HG02973 (cell line): ENCODE measurements around the gene TSPOAP1.
A peak's percentile ranks its signal among the peaks of the same experiment; 100 is the strongest.
"Not testable (repeated sequence)": the region's sequence is repeated elsewhere in the genome, so short reads cannot be mapped to it uniquely, and the experiment has no call there.

ENCODE experiments used
- ATAC-seq: cut with Tn5 transposase; IDR thresholded peaks from one replicate; pipeline ENCODE4 v1.9.1; 2021; ENCODE audit warnings: moderate library complexity; ENCODE audit not compliant: unreplicated experiment

TSPOAP1 gene

DNA sequence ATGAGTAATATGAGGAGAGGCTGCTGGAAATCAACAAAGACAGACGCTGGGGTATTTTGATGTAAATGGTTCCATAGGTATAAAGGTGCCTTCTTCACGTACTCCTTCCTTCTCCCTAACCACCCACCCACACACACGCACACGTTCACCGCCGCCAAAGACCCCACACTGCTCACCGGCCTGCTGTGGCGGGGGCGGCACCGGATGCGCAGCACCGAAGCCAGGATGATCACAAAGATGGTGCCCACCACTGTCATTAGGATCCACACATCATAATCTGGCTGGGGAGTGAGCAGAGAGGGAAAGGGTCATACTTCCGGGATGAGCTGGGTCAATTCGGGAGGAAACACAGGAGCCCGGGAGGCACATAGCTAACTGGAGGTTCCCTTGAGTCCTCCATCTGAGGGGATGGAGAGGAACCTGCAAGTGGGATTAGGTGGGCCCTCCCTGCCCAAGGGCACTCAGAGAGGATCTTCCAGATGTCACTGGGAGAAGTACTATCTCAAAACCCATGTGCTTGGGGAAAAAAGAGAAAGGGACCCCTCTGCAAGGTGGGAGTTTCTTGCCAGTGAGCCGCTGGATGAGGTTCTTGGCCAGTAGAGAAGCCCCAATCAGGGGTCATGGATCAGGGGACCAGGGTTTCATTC, 33.9 kb upstream of the TSPOAP1 start:
- no peak for ATAC-seq

DNA sequence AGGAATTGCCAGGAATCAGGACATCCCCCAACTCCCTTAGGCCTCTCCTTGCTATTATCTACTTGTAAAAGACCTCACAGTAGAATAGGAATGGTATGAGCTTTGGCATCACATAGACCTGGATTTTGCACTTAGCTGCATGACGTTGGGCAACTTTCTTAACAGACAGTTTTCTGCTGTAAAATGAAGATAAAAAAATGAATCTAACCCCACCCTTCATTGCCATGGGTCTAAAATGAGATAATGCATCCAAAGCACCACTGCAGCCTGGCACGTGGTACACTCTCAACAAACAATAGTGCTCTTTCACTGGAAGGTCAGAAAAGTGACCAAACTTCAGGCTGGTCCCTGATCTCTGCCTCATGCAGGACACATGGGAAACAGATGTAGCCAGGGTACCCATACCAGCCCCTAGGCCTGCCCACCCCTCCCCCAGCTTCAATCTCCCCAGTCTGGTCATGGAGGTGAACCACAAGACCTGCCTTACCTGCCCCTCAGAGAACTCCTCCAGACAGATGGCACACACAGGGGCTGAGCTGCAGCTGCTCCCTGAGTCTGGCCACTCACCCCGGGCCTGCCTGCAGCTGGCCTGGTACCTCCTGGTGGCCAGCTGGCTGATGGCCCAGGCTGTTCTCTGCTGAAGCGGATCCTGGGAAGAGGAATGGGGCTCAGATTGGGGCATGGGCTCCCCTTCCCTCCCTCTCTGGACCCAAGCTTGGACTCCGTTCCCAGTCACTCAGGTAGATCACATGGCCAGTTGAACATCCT, 31.9 kb upstream of the TSPOAP1 start:
- no peak for ATAC-seq

DNA sequence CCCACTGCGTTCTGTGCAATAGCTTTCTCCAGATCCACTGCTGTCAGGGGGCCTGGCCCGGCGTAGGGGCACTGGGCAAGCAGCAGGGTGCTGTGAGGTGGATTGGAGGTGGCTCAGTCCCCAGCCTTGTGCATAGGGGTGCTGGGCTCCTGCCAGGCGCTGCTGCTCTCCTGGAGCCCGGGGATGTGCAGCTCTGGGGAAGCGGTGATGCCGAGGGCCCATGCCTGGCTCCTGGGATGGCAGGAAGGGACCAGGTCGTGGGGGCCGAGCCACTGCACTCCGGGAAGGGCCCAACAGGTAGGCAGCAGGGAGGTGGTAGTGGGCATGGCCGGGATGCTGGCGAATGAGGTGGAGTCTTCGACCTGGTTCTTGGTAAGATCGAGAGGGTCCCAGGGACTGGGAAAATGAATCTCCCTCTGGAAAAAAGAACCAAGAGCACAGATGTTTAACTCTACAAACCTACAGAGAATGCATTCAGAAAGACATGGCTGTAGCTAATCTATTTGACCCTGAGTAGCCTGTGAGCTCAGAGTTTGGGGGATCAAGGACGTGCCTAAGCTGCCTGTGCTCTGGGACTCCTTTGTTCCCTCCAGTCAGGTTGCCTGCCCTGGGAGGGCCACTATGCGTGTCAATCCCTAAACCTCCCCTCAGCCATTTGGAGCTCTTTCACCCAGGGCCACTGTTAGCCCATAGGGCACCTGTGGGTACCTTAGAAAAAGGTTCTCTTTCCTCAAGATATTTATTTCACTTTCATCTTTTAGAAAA, 30.0 kb upstream of the TSPOAP1 start:
- no peak for ATAC-seq

DNA sequence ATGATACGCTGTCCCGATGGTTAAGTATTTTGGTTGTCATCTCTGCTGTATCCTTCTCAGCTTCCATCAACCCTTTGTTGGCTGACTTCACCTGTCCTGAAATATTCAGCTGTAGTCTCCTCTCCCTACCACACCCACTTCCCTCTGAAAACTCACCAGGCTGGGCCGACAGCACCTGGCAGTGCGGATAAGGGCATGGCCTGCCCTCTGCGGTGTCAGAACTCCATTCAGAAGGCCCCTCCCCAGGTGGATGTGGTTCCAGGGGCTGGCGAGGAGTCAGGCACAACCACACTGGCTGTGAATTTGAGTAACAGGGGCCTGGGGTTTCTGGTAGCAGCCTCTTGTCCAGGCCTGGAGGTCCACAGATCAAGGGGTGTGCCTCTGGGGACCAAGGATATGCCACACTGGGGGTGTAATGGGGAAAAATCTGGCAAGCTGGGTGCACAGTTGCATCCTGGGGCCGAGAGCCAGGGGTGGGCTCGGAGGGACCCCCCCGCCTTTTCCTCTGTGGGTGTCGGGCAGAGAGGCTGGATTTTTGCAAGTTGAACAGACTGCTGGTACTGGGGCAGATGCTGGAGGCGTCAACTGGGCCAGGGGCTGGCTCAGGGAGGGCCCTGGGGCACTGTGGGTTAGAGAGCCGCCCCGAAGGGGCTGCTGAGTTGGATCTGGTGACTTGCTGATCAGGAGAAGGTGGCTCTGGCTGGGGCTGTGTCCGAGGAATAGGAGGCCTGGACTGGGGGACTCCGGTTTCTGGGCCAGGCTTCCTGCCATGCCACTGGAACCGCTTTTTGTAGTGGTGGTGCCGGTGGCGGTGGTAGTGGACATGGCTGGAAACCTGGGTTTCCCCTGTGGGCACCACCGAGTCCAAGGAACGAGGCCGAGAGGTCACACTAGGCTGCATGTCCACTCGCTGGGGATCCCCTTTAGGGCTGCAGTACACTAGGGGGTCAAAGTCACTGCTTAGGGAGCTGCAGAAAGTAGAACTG, 29.0 kb upstream of the TSPOAP1 start:
- ATAC-seq = no peak

GRCh38 chr17:58356231-58356630, 27.6 kb upstream of the TSPOAP1 start:
- no peak for ATAC-seq

GRCh38 chr17:58354541-58355216, 26.1 kb upstream of the TSPOAP1 start:
- no peak for ATAC-seq

DNA sequence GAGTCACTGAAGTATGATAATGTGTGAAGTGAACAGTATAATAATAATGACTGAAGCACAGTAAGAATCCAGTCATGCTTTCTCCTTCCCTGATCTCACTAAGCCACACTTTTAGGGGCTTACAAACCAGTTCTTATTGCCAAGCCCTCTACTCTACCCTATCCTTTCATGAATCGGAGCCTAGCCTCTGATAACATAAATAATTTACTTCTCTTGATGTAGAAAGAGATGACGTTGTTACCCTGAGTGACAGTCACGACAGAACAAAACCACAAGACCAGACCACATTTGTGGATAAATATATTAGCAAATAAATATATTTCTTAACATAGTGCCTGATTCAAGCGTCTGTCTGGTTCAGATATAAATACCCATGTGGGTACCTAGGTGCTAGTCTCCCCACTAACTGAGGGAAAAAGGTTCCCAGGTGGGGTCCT, 24.8 kb upstream of the TSPOAP1 start:
- ATAC-seq = no peak

DNA sequence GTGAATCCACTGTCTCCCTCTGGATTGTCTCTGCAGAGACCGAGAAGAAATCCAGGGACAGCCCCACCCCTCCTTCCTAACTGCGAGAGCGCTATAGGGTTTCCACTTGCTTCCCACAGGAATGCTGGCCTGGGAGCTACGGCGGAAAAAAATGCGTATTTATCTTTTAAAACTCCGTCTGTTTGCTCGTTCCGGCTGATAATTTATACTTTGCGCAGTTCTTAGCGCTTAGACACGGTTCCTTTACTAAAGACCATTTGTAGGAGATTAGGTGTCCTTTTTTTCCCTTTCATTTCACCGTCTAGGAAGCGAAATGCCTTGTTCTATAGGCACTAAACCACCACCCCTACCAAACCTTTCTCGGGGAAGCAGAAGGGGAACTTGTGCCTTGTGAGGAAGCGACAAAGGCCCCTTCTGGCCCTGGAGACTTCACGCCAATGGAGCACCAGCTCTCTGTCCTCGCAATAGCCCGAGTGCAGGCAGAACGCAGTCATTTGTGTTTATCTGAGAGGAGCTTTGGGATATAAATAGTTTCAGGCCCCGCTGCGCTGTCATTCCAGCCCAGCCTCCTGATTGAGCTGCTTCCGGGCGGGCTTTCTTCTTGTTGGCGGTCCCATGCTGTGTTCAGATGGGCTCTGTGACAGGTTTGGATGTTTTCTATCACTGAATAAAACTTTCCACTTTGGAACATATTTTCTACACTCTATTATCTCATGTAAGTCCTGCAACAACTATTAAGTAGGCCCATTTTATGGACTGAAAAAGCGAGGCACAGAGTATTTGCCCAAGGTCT, 24.2 kb upstream of the TSPOAP1 start:
- ATAC-seq = peak; percentile 6

DNA sequence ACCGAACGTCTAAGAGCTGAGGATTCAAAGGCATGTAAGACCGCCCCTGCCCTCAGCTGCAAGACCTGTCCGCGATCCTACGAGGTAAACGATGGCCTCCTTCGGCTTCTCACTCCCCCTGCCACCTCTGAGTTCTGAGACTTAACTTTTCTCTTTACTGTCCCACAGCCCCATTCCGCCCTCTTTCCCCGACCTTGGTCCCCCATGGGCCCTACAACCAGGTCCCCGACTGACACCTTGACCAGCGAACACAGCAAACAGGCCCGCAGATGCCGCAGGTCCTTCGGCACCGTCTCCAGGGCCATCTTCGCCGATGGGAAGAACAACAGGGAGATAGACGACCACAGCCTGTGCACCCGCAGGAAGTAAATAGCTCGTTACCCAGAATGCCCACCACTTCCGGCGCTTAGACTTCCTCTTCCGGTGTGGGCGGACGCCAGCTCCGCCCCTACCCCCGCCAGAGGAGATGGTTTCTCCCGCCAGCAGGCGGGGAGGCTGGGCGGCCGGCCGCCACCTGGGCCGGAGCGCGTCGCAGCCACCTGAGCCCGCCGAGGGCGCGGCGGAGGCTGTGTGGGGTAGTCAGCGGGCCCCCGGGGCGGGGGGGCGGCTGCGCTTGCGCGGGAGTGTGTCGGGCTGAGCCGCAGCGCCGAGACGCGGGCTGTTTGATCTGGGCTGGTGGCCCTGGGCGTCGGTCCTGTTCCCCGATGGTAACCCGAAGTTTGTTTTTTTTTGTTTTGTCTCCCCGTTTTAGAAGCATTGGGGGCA, 23.4 kb upstream of the TSPOAP1 start, which contains the start of gene SUPT4H1:
SUPT4H1 (minus strand) TSS at position 371 of the 765 bp plus-strand sequence; CDS start at position 305, 66 bp downstream.
- ATAC-seq = peak; percentile 83

DNA sequence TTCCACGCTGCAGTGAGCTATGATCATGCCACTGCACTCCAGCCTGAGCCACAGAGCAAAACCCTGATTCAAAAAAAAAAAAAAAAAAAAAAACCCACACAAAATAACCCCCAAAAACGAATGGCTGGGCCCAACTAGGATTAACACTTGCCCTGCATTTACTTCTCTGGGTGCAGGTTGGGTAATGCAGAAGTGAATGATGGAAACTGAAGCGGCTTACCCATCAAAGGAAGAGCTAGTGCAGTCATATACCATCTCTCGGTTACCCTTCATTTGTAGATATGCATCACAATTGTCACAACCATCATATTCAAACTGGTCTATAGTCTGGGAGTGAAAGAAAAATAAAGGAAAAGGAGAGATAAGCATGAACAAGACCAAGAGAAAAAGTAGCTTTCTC, 22.6 kb upstream of the TSPOAP1 start:
- ATAC-seq = no peak

DNA sequence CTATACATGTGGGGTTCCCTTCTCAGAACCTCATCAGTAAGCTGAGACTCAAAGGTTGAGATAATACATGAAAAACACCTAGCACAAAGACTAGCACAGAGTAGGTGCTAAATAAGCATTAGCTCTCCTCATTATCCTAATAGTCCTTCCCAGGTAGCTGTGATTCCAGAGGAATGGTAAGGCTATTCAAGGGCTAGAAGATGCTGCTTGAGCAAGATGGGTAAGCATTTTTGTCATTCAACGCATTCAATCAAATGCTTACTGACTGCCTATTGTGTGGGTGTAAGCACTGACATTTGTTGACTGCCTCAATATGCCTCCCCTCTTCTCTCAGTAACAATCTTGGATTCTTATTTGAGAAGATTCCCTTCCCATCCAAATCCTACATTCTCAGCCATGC, 19.4 kb upstream of the TSPOAP1 start:
- ATAC-seq = no peak

GRCh38 chr17:58345500-58345899, 16.9 kb upstream of the TSPOAP1 start:
- no peak for ATAC-seq

DNA sequence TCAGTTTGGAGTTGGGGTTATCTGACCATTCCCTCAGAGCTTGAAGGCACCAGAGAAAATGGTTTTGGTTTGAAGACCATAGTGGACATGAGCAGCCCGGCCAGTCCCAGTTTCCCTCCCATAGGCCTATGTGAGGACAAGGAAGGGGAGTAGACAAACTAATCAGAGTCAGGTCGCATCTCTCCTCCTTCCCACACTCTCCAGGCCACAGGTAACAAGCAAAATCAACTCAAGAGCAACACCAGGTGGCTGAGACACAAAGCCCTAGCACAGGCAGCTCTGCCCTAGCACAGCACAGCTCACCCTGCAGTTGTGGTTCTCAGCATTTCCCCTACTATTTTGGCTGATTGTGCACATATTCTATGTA, 16.2 kb upstream of the TSPOAP1 start:
- peak; percentile 37 for ATAC-seq

DNA sequence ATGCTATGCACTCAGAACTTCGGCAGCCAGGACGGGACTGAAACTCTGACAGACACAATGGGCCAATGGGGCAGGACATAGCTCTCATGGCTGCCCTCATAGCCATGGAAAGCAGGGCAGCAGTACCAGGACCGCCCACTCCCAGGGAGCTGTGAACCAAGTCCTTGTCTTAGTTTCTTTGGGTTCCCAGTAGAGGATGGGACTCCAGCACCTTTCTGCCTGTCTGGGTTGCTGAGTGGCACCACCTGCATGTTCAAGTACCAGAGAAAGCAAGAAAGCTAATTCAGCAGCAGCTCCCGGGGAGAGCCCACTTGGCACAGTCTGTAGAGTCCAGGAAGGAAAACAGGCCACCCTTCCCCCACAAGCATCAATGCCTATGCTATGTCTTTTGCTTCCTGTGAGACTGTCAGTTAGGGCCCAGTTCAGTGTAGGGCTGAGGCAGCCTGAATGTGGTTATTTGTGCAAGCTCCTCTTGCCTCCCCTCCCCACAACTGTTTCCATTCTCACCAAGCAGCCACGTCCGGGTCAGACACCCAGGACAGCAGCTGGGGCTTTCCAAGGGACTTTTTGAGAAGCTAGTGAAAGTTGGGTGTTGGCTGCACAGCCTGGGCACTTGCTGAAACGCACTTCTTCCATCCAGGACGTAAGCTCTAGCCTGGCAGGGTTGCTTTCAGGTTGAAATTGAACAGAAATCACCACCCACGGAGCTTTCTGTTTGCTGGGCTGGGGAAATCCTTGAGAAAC, 15.6 kb upstream of the TSPOAP1 start:
- ATAC-seq = peak; percentile 84

DNA sequence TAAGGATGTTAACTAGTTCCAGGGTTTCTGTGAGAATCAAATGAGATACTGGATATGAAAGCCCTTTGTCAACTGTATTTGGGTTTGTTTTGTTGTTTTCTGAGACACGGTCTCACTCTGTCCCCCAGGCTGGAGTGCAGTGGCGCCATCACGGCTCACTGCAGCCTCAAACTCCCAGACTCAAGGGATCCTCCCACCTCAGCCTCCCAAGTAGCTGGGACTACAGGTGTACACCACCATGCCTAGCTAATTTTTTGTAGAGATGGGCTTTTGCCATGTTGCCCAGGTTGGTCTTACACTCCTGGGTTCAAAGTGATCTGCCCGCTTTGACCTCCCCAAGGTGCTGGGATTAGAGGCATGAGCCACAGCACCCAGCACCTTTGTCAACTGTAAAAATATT, 14.5 kb upstream of the TSPOAP1 start:
- no peak for ATAC-seq

GRCh38 chr17:58341861-58342475, 13.4 kb upstream of the TSPOAP1 start:
- ATAC-seq = no peak

GRCh38 chr17:58341136-58341860, 12.7 kb upstream of the TSPOAP1 start:
- ATAC-seq = not testable (repeated sequence)
